ENCODE results near the gene WDTC1.

DNA sequence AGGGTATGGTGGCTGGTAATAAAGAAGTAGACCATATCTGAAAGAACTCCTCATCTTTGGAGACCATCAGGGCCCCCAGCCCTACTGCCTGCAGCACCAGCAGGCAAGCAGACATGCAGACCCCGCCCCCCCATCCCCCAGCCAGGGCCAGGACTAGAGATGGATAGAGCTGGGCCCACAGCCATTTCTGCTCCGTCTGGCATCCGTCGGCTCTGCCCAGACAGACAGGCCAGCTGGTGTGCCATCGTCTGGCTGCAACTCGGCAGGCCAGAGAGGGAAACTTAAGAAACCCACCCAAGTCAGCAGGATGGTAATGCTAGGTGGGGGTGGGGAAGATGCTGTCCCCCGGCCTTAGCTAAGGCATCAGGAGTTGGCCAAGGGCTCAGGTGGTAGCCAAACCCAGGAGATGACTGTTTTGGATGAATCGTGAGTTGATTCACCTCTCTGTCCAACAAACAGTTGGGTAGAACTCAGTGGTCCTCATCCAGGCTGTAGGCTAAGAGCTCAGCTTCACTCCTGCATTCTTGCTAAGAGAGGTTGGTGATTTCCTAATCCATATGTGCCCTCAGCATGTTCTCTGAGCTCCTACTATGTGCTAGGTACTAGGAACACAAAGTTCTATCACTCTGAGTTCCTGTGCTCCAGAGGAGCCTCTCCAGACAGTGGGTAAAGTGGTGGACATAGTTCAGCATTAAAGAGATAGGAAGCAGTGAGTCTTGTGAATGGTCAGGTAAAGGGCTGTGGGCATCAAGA, 64.4 kb downstream of the WDTC1 start:
- TF ChIP-seq, protein P1, sequence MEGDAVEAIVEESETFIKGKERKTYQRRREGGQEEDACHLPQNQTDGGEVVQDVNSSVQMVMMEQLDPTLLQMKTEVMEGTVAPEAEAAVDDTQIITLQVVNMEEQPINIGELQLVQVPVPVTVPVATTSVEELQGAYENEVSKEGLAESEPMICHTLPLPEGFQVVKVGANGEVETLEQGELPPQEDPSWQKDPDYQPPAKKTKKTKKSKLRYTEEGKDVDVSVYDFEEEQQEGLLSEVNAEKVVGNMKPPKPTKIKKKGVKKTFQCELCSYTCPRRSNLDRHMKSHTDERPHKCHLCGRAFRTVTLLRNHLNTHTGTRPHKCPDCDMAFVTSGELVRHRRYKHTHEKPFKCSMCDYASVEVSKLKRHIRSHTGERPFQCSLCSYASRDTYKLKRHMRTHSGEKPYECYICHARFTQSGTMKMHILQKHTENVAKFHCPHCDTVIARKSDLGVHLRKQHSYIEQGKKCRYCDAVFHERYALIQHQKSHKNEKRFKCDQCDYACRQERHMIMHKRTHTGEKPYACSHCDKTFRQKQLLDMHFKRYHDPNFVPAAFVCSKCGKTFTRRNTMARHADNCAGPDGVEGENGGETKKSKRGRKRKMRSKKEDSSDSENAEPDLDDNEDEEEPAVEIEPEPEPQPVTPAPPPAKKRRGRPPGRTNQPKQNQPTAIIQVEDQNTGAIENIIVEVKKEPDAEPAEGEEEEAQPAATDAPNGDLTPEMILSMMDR (conservative IDR thresholded peaks at IDR 0.05; ENCODE audit: low read depth, low read length) = no peak
- TF ChIP-seq EZH2 (IDR thresholded peaks at IDR 0.05; ENCODE audit: low read length, unreplicated experiment) (no peak), EZH2phosphoT487 (IDR thresholded peaks at IDR 0.05; ENCODE audit: borderline replicate concordance, low read length) (no peak)
